IPS-18a (cell line): ENCODE results near the gene FOXN1.

Experiments used
- H3K27ac ChIP-seq: one replicate; pipeline ENCODE4 v1.5.1; 2013; ENCODE audit warnings: low read length
- H3K27me3 ChIP-seq: one replicate; pipeline ENCODE4 v1.6.1; 2013; ENCODE audit warnings: mild to moderate bottlenecking, low read length; ENCODE audit not compliant: control insufficient read depth, insufficient read depth
- H3K36me3 ChIP-seq: one replicate; pipeline ENCODE4 v1.6.1; 2013; ENCODE audit warnings: low read depth, low read length; ENCODE audit not compliant: control insufficient read depth
- H3K4me1 ChIP-seq: one replicate; pipeline ENCODE4 v1.6.1; 2013; ENCODE audit warnings: low read depth, low read length; ENCODE audit not compliant: control insufficient read depth
- H3K4me3 ChIP-seq: one replicate; pipeline ENCODE4 v1.5.1; 2013; ENCODE audit warnings: low read length
- H3K9ac ChIP-seq: one replicate; pipeline ENCODE4 v1.6.1; 2013; ENCODE audit warnings: mild to moderate bottlenecking, low read length, moderate library complexity
- H3K9me3 ChIP-seq: one replicate; pipeline ENCODE4 v1.6.1; 2013; ENCODE audit warnings: low read depth, low read length; ENCODE audit not compliant: control insufficient read depth

FOXN1 gene

DNA sequence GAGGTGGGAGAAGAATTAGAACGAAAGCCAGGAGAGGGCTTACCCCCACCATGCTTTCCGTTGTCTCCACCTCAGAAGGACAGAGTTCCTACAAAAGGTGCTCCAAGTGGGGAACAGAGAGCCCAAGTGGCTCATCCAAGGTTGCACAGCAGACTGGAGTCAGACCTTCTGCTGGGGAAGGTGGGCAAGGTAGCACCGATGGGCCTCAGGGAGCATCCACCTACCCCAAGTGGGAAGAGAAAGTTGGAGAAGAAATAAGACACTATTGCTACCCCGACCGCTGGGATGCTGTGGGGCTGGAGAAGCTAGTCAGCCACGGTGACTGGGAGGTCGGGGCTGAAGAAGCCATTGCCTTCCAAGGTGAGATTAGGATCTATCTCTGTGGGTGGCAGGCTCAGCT is 24.8 kb downstream of the FOXN1 start:
- Histone ChIP-seq H3K4me1 (no peaks in the 10 kb centered on the region), H3K9ac (no peak overlapping the region), H3K4me3 (no peak overlapping the region)

DNA sequence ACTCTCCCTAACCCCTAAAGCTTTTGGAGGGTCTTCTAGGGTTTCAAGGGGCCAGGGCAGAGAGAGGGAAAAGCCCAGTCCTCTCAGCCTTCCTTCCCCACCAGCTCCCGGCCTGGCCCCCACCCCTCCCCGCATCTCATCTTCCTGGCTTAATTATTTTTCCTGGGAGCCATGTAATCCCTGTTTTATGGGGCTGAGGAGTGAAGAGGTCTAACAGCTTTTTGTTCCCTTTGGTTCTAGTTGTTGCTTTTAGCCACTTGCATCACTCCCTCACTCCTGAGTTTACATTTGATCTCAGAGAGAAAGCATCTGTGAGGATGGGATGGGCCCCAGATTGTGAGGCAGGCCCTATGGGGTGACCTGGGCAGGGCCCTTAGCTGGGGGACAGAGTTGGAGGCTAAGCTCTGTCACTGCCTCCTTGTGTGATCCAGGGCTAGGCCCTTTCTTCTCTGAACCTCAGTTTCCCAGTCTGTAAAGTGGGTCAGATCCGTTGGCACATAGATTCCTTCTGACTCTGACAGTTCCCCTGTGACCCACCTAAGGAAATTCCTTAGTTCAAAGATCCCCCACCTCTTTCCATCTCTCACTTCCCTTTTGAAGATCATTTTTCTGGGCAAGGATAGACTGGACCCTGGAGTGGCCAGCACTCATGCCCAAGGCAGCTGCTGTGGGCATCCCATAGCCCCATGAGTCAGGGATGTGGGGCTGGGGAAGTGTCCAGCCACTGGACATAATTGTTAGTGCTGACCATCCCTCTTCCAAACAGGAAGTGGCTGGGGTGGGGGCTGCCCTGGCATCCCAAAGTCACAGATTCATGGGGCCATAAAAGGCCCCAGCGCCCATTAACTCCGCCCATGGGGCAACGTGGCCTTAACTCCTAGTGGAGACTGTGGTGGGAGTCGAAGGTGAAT is 26.2 kb downstream of the FOXN1 start:
- Histone ChIP-seq H3K4me1 (no peaks in the 10 kb centered on the region), H3K27ac (no peak overlapping the region), H3K9me3 (no peaks in the 10 kb centered on the region), H3K9ac (no peak overlapping the region), H3K4me3 (no peak overlapping the region), H3K27me3 (no peaks in the 10 kb centered on the region), H3K36me3 (no peaks in the 10 kb centered on the region)

More for the DNA sequence above, 24.8 kb downstream of the FOXN1 start:
- no peaks in the 10 kb centered on the region for H3K27me3 ChIP-seq
- H3K36me3 ChIP-seq, result no peaks in the 10 kb centered on the region
- H3K27ac ChIP-seq, result no peak overlapping the region
- no peaks in the 10 kb centered on the region for H3K9me3 ChIP-seq

DNA sequence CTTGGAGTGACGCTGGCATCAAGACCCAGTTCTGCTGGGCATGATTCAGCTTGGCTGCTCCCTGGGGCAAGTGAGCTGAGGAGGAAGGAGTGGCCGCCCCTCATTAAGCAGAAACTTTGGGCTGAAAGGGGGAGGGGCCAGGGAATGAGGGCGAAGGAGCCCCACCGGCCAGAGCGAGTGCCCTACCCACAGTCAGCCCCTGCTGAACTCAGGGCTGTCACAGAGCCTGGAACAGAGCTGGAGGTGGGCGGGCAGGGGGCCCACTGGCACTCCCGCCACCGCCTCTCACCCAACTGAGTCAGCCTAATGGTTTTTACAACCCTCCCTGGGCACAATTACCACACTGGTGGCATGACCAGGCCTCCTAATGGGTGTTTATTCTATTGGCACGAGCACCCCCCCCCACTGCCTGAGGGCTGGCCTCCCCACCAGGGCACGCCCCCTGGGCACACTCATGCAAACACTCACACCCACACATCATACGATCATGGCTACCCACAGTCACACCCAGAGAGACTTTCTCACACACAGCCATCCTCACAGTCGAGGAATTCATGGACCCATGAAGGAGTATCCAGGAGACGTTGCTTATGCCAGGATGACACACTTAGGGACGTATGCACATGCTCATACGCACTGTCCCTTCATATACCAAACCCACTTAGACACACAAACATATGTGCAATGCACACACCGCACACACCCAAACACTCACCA is 27.1 kb downstream of the FOXN1 start:
- no peaks in the 10 kb centered on the region for H3K27me3 ChIP-seq
- H3K9ac ChIP-seq, result no peak overlapping the region
- no peak overlapping the region for H3K4me3 ChIP-seq
- H3K4me1 ChIP-seq, result no peaks in the 10 kb centered on the region
- H3K9me3 ChIP-seq, result no peaks in the 10 kb centered on the region
- H3K36me3 ChIP-seq, result no peaks in the 10 kb centered on the region
- H3K27ac ChIP-seq, result no peak overlapping the region

DNA sequence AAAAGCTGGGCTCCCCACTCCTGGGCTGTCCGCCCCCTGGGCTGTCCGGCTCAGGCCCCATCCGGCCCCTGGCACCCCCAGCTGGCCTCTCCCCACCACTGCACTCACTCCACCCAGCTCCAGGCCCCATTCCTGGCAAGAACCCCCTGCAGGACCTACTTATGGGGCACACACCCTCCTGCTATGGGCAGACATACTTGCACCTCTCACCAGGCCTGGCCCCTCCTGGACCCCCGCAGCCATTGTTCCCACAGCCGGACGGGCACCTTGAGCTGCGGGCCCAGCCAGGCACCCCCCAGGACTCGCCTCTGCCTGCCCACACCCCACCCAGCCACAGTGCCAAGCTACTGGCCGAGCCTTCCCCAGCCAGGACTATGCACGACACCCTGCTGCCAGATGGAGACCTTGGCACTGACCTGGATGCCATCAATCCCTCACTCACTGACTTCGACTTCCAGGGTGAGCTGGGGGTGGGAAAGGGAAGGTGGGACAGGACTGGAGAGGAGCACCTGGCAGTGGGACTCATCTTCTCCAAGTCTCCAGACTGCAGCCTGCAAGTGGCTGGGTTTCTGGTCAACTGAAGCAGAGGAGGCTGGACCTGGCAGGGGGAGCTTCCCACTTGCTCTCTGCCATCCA is 28.7 kb downstream of the FOXN1 start:
- Histone ChIP-seq H3K36me3 (no peaks in the 10 kb centered on the region), H3K4me1 (no peaks in the 10 kb centered on the region), H3K27ac (no peak overlapping the region), H3K4me3 (no peak overlapping the region), H3K9me3 (no peaks in the 10 kb centered on the region), H3K9ac (no peak overlapping the region), H3K27me3 (no peaks in the 10 kb centered on the region)

DNA sequence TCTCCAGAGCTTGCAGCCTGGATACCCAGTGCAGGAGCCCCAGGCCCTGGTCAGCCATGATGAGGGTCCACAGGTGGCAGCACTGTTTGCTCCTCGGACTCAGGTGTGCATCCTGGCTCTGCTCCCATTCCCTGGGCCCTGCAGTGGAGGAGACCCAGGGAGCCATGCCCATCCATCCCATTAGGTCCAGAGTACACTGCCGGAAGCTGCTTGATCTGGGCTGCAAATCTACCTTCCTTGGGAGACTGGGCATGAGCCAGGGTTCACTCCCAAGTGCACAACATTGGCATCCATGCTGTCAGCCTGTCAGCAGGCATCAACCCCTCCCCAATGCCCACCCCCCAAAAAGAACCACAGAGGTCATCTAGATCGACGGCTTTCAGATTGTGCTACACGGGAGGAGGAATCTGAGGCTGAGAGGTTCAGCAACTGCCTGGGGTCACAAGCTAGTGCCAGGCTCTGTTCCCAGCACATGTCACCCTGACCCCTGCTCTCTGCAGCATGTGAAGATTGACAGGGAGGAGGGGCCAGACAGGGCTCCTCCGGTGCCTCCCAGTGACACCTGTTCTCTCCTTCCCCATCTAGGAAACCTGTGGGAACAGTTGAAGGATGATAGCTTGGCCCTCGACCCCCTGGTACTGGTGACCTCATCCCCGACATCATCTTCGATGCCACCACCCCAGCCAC is 30.5 kb downstream of the FOXN1 start:
- H3K4me1 ChIP-seq, result no peaks in the 10 kb centered on the region
- no peaks in the 10 kb centered on the region for H3K27me3 ChIP-seq
- no peaks in the 10 kb centered on the region for H3K9me3 ChIP-seq
- no peak overlapping the region for H3K9ac ChIP-seq
- H3K36me3 ChIP-seq, result no peaks in the 10 kb centered on the region
- H3K4me3 ChIP-seq, result no peak overlapping the region
- no peak overlapping the region for H3K27ac ChIP-seq

- Histone ChIP-seq H3K36me3 (no peaks in the 10 kb centered on the region), H3K27me3 (no peaks in the 10 kb centered on the region), H3K4me3 (no peak overlapping the region), H3K9ac (no peak overlapping the region), H3K4me1 (no peaks in the 10 kb centered on the region), H3K9me3 (no peaks in the 10 kb centered on the region), H3K27ac (no peak overlapping the region)
These were observed 31.1 kb downstream of the FOXN1 start for GRCh38 chr17:28537219-28537610.

GRCh38 chr17:28538296-28538895 is 32.2 kb downstream of the FOXN1 start:
- Histone ChIP-seq H3K4me1 (no peaks in the 10 kb centered on the region), H3K4me3 (no peak overlapping the region), H3K9me3 (no peaks in the 10 kb centered on the region), H3K9ac (no peak overlapping the region), H3K27me3 (no peaks in the 10 kb centered on the region), H3K27ac (no peak overlapping the region), H3K36me3 (no peaks in the 10 kb centered on the region)

DNA sequence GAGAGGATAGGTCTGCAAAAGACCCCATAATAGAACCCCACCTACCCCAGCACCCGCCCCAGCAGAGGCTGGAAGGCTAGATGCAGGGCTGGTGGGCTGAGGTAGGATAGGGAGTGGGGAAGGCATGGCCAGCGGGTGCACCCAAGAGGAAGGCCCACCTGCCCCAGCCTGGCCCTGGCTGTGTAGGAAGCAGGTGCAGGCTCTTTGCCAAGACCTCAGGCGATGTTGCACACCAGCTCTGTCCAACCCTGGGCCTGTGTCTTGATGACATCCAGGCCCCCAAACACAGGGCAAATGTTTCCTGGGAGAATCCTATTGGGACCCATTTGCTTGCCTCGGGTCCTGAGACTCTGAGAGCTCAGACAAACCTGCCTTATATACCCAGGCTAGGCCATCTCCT is 34.1 kb downstream of the FOXN1 start:
- no peaks in the 10 kb centered on the region for H3K36me3 ChIP-seq
- H3K9ac ChIP-seq, result no peak overlapping the region
- no peak overlapping the region for H3K27ac ChIP-seq
- no peak overlapping the region for H3K4me3 ChIP-seq
- no peaks in the 10 kb centered on the region for H3K4me1 ChIP-seq
- no peaks in the 10 kb centered on the region for H3K9me3 ChIP-seq
- no peaks in the 10 kb centered on the region for H3K27me3 ChIP-seq

- H3K4me1 ChIP-seq, result no peaks in the 10 kb centered on the region
- H3K36me3 ChIP-seq, result no peaks in the 10 kb centered on the region
- no peak overlapping the region for H3K27ac ChIP-seq
- H3K9me3 ChIP-seq, result no peaks in the 10 kb centered on the region
- H3K27me3 ChIP-seq, result no peaks in the 10 kb centered on the region
- H3K9ac ChIP-seq, result no peak overlapping the region
- H3K4me3 ChIP-seq, result no peak overlapping the region
These were observed 35.3 kb downstream of the FOXN1 start for GRCh38 chr17:28541439-28541838.

DNA sequence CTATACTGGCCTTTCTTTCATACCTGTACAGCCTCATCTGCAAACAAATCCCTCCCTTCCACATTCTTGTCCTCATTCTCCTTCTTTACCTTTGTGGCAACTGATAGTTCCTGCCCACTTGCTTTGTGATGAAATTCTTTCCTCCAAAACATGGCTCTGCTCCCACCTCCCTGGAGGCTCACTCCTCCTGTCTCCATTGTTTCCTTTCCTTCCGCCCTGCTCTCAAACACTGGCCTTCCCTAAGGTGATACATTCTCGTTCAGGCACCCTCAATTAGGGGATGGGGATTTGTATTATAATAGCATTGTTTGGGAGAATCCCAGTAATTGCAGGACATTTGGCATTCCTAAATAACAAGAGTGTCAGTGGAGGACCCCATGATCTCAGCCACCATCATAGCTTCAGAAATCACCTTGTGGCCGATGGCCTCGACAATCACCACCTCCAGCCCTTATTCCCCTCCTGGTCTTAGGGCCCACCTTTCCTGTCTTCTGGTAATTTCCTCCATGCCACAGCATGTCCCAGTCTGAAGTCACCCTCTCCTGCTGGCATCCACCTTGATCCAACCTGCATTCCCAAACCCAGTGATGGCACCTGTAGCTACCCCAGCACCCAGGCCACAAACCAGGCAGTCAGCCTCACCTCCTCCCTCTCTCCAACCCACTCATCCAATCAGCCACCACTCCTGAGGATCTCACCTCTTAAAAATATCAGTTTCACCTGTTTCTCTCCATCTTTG is 38.4 kb downstream of the FOXN1 start:
- H3K9me3 ChIP-seq, result no peaks in the 10 kb centered on the region
- H3K4me1 ChIP-seq, result no peaks in the 10 kb centered on the region
- no peak overlapping the region for H3K9ac ChIP-seq
- H3K4me3 ChIP-seq, result no peak overlapping the region
- no peaks in the 10 kb centered on the region for H3K27me3 ChIP-seq
- H3K36me3 ChIP-seq, result peaks cover 5% of the 10 kb centered on the region
- no peak overlapping the region for H3K27ac ChIP-seq
